RKO (cell line): ENCODE measurements around the gene EEF1AKMT4.

Source experiments
- DNase-seq: peaks from one replicate; pipeline ENCODE4 v3.0.0-alpha.2; 2016; ENCODE audit warnings: low spot score

The EEF1AKMT4 gene

GRCh38 chr3:184236033-184236410 is 13.4 kb upstream of the EEF1AKMT4 start:
- DNase-seq, result no peak

DNA sequence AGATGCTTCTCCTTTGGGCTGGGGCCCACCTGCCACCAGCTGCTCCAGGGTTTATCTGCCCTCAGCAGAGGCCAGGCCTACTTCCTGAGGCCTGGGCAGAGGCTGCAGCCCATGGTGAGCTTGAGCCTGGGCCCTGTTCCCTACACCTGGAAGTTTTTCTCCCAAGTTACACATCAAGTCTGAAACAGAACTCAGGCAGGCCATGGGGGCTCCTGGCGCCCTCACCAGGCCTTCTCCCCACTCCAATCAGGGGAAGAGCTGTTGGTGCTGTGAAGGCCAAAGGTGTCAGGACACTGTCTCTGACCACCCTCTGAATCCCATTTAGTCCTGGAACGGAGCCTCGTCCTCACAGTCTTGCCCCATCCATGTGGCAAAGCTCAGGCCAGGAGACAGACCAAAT is 12.8 kb upstream of the EEF1AKMT4 start:
- no peak for DNase-seq

DNA sequence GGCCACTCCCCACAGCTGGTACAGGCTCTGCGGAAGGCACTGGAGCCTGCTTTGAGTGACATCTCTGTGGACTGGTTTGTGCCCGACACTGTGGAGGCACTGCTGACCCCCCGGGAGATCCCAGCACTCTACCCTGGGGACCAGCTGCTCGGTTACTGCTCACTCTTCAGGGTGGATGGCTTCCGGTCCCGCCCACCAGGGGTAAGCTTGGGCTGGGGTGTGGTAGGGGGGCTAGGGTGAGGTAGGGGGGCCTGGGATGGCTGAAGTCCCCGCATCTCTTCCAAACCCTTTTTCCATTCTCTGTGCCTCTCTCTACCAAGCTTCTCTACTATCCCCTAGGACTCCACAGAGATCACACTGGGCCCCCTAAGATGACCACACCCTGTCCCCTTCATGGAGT is 12.3 kb upstream of the EEF1AKMT4 start:
- no peak for DNase-seq

DNA sequence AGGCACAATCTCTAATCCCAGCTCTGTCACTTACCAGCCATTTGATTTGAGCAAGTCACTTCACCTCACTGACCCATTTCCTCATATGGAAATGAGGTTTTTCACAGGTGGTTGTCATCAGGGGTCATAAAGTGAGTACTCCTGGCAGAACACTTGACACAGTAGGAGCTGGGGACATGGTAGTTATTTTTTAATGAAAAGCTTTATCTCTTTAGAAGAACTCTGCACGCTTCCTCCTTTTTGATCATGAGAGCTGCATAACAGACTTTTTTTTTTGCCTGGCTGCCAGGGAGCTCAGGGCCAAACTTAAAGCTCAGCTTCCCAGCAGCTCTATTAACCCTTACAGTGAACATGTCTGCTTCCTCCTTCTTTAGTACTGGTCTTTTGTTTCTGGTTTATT is 11.7 kb upstream of the EEF1AKMT4 start:
- DNase-seq, result no peak

GRCh38 chr3:184238246-184238818 is 11.1 kb upstream of the EEF1AKMT4 start:
- no peak for DNase-seq

- DNase-seq, result no peak
Observed at GRCh38 chr3:184239221-184239620, 10.3 kb upstream of the EEF1AKMT4 start.

- no peak for DNase-seq
Observed at GRCh38 chr3:184239708-184240107, 9.8 kb upstream of the EEF1AKMT4 start.

DNA sequence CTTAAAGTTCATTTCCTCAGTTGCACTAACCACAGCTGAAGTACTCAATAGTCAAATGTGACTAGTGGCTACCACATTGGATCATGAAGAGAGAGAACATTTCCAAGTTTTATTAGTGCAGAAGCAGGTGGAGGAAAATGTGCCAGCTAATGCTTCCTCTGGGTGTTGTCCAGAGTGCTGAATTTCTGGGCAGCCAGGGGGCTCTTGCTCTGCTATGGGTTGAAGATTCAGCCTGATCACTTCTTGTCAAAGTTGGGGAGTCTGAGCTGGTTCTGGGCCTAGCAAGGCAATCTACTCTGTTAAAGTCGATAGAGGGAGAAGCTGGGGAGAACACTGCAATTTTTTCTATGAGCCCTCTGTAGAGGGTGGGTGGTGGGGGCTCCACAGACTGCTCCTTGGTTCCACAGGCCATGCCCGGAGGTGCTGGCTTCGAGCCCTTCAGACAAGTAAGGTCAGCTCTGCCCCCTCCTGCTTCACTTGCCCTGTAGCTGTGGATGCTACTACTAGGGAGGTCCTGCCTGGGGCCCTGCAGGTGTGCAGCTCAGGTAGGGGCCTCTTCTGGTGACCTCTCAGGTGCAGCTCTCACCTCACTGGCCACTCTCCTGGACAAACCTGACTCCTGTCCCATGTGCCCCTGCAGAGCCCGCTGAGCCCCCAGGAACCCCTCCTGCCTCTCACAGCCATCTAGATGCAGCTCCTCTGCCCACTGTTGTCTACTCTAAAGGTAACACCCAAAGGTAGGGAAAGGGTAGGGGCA is 8.9 kb upstream of the EEF1AKMT4 start:
- peak; percentile 63 for DNase-seq

- no peak for DNase-seq
Observed at GRCh38 chr3:184241141-184241446, 8.4 kb upstream of the EEF1AKMT4 start.

DNA sequence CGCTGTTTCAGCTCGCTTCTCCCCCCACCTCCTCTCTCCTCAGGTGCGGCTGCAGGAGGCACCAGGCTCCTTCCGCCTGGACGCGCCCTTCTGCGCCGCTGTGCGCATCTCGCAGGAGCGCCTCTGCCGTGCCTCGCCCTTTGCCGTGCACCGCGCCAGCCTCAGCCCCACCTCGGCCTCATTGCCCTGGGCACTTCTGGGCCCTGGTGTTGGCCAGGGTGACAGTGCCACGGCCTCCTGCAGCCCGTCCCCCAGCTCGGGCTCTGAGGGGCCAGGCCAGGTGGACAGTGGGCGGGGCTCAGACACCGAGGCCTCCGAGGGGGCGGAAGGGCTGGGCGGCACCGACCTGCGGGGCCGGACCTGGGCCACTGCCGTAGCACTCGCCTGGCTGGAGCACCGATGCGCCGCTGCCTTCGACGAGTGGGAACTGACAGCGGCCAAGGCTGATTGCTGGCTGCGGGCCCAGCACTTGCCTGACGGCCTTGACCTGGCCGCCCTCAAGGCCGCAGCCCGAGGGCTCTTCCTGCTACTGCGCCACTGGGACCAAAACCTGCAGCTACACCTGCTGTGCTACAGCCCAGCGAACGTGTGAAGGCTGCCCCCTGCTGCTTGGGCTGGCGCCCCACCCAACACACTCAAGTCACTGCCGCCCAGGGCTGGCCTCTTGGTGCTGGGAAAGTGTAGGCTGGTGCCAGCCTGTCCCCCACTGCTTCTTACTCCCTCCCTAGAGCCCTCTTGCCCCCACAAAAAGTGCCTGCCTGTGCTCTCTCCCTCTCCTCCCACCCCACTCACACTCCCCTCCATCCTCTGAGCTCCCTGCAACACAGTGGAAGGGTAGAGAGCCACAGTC is 7.8 kb upstream of the EEF1AKMT4 start:
- no peak for DNase-seq

GRCh38 chr3:184242297-184242685 is 7.2 kb upstream of the EEF1AKMT4 start:
- no peak for DNase-seq

DNA sequence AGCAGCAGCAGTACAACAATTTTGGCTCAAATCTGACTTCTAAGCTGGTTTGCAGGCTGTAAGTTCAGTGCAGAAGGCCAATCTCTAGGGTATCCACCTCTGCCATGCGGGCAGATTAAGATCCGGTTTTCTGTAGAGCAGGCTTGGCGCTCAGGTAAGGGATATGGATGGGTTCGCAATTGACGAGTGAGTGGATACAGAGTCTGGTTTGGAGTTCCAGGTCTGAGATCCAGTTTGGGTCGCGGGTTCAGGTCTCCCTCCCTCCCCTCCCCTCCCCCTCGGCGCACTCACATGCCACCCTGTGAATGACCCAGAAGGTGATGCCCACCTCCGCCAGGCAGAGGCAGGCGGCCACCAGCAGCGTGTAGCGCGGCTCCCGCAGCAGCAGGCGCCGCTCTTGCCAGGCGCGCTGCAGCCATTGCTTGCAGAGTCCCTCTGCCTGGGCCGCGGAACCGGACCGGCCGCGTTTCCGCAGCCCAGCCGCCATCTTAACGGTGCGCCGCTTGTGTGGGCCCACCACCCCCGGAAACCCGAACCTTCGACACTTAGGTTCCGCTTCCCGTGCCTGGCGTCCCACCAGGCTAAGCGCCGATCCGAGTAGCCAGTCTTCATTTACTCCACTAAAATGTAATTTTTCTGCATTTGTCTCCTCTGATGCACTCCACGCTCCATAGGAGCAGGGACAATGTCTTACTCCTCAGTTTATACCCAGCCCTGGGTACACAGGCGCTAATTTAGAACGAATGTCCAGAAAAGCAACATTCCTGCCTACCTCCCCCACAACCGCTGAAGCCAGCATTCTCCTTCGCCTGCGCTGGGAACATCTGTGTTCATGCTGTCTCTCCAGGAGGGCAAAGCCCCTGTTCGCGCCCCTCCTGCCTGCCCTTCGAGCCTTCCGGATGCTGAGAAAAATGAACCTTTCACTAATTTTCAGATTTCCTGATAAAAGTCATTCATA is 739 bp upstream of the EEF1AKMT4 start, which contains the start of gene ALG3:
Gene ALG3, minus strand, starts transcription at position 509 of the 958 bp plus-strand sequence. Its CDS starts 22 bp downstream, at position 487.
- DNase-seq, result peak; percentile 87

DNA sequence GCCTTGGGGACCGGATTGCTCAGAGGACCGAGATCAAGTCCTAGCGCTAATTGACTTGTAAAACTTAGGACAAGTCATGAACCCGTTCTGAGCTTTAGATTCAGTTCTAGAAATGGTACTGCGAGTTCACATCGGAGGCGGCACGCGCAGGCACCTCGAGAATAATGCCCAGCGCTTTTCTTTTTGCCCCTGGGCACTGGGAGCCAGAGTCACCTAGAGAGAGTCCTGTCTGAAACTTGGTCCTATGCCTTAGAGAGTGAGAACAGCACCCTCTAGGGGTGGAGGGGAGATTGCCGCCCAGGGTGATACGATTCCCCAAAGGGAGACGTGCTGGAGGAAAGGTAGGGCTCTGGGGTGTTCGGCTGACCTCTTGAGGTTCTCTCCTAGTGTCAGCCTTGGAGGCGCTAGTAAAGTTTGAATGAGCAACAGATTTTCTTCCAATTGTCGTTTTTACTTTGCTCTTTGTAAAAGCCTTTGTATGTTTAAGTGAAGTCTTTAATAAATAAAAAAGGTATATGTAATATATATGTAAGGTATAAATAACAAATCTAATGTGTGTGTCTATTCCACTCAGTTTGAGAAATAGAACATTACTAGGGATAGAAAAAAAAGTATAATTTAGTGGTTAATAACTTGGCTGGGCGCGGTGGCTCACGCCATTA is 826 bp downstream of the EEF1AKMT4 start:
- DNase-seq, result peak; percentile 94

DNA sequence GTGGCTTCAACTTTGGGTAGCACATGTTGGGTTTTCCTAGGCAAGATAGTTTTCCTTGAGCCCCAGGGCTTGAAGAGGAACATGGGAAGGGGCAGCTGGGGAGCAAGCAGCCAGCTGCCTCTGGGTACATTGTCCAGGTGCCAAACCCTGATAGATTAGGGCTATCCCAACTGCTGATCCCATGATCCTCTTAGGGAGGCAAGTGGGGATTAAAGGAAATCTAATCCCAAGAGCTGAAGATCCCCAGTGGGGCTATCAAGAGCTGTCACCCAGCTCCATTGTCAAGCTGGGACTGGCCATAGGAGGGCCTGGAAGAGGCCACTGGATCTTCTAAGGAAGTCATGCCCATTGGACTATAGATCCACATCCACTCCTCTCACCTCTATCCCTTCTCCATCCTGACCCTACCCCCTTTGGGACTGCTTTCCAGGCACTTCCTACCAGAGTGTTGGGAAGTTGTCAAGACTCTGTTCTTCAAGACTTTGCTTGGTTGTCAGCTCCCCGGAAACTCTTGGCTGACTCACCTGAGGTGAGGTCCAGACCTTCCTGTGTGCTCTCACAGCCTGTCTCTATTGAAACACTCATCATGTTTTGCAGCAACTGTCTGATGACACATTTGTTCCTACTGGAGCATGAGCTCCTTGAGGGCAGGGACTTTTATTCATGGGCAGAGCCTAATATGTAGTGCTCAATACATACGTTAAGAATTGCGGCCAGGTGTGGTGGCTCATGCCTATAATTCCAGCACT is 6.0 kb downstream of the EEF1AKMT4 start:
- peak; percentile 82 for DNase-seq

DNA sequence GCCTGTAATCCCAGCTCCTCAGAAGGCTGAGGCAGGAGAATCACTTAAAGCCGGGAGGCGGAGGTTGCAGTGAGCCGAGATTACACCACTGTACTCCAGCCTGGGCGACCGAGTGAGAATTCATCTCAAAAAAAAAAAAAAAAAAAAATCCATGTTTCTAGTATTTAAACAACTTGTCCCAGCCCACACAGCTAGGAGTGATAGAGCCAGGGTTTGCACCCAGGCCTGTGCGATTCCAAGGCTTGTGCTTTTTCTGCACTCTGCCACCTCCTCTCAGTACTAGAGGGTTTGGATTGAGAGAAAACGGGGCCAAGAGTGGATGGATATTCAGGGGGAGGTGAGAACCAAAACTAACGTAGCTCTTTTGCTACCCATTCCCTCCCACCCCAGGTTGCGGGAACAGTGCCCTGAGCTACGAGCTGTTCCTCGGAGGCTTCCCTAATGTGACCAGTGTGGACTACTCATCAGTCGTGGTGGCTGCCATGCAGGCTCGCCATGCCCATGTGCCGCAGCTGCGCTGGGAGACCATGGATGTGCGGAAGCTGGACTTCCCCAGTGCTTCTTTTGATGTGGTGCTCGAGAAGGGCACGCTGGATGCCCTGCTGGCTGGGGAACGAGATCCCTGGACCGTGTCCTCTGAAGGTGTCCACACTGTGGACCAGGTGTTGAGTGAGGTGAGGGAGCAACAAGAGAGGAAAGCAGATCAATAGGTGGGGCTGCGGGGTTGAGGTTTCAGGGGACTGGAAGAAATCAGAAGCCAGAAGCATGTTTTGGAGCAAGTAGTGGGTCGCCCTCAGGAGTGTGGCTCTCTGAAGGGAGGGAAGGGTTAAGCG is 7.8 kb downstream of the EEF1AKMT4 start:
- DNase-seq, result no peak

DNA sequence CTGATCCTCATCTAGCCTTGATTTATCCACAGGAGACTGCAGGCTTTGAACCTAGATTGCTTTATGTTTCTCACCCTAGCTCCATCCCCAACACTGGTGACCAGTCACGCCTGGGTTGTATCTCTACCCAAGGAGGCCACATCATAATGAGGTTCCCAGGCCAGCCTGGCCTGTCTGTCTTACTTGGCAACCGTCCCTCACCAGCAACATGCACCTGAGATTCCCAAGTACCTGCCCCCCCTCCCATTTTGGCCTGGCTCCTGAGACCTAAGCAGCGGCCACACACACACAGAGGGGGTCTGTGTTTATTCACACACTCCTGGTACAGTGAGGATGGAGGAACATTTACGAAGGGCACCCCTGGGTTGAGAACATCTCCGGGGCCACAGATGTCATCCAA is 9.5 kb downstream of the EEF1AKMT4 start:
- DNase-seq, result no peak

GRCh38 chr3:184259396-184259877 is 10.0 kb downstream of the EEF1AKMT4 start:
- DNase-seq, result no peak

DNA sequence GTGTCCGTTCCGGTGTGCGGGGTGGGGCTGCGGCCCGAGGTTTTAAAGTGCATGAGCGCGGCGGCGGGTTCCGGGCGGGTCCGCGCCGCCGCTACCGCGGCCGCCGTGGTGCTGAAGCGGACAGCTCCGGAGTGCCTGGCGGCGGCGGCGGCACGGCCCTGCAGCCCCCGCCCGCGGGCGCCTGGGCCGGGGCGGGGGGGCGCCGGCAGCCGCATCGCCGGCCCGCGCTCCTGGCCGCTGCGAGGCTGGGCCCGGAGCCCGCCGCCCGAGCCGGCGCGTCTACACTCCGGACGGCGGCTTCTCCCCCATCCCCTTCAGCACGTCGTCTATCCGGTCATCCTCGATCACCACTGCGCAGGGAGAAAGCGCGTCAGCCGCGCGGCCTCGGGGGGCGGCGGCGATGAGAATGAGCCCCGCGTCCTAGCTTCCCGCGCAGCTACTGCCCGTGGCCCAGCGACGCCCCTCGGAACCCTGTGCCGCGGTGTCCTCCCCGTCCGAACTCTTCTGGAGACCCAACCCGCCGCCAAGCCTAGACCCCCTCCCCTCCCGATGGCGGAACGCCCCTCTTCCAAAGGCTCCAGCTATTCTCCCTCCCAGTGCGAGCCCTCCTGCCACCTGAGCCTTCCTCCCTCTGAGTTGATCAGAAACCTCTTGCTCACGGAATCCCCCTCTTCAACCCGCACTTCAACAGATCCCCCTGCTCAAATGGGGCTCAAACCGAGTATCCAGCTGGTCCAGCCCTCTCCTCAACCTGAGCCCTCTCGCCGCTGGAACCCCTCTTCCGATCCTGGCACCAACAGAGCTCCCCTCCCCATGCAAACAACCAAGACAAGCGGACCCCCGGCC is 10.6 kb downstream of the EEF1AKMT4 start:
- DNase-seq, result peak; percentile 45
